K562 (cell line): ENCODE data around the gene CORIN. TPM values are rescaled to one million over a fixed set of nuclear protein-coding genes. Genes with fewer than 3 reads are reported as not detected.

Source experiments
- ATAC-seq: fragments of 200-7000 bp; cut with Tn5 transposase; 3 replicates; pipeline ENCODE4 v1.9.1; 2020; ENCODE audit warnings: moderate library complexity
- BruUV-seq: library from RNA; stranded (reverse); fragments of 400-500 nt; replicated peaks from 2 replicates; lab custom pipeline; 2021; lab: Mats Ljungman, UMichigan
- CTCF ChIA-PET: fragments of 300-600 bp; formaldehyde crosslinking; extraction: SDS; loops from one replicate; lab custom pipeline; 2021; ENCODE audit warnings: low intra/inter-chr PET ratio; lab: Yijun Ruan, JAX
- POLR2A ChIA-PET: fragments of 300-600, 350-650 bp; sonication (Branson Sonifier 250); formaldehyde crosslinking; extraction: SDS; loops from one replicate; lab custom pipeline; 2021; ENCODE audit warnings: antibody characterized with exemption, inconsistent platforms; lab: Yijun Ruan, JAX
- DNase-seq, 4 experiments: peaks; one replicate each; pipeline versions ENCODE4 v3.0.0 to v3.0.0-alpha.2; 2011 to 2018; ENCODE audit warnings: low spot score in 3 of 4, mixed read lengths in 3 of 4; ENCODE audit errors: extremely low read depth in 1 of 4
- FAIRE-seq: peaks from 2 replicates; lab custom pipeline; 2011; peaks lifted over from hg19 to GRCh38; lab: Jason Lieb, UNC
- H2AFZ ChIP-seq: 2 replicates; pipeline ENCODE4 v1.6.0; 2011; ENCODE audit warnings: low read depth, low read length, control low read depth, inconsistent platforms
- H3K27ac ChIP-seq: fragments of 200-600 bp; 3 replicates; pipeline ENCODE4 v1.8.0; 2011; ENCODE audit warnings: low read depth, mild to moderate bottlenecking, control low read depth, inconsistent platforms, low read length, moderate library complexity, mixed read lengths; ENCODE audit errors: extremely low read depth
- H3K27me3 ChIP-seq, 2 experiments: fragments of 300-600 bp in 1 of 2; 2 replicates in 1 of 2; 3 replicates in 1 of 2; pipeline versions ENCODE4 v1.6.0 to v1.8.0; 2011; ENCODE audit warnings: inconsistent platforms in 2 of 2, low read length in 2 of 2, mild to moderate bottlenecking in 1 of 2, mixed read lengths in 1 of 2, moderate library complexity in 1 of 2; ENCODE audit not compliant: control insufficient read depth in 2 of 2, insufficient read depth in 2 of 2
- H3K36me3 ChIP-seq: fragments of 300-600 bp; 3 replicates; pipeline ENCODE4 v1.8.0; 2011; ENCODE audit warnings: mild to moderate bottlenecking, low read length, inconsistent platforms; ENCODE audit not compliant: control insufficient read depth, insufficient read depth
- H3K4me1 ChIP-seq, 2 experiments: fragments of 200-600 bp in 1 of 2; replicated peaks in 1 of 2; 2 replicates in 1 of 2; 3 replicates in 1 of 2; pipeline versions ENCODE4 v1.5.1 to v1.8.0; 2011; ENCODE audit warnings: inconsistent platforms in 2 of 2, low read length in 2 of 2, mild to moderate bottlenecking in 1 of 2, mixed read lengths in 1 of 2, moderate library complexity in 1 of 2; ENCODE audit not compliant: control insufficient read depth in 2 of 2, insufficient read depth in 2 of 2
- H3K4me2 ChIP-seq: 2 replicates; pipeline ENCODE4 v1.6.1; 2011; ENCODE audit warnings: low read length, control low read depth, inconsistent platforms, mixed read lengths; ENCODE audit not compliant: insufficient read depth
- H3K4me3 ChIP-seq: fragments of 200-600 bp; sonication (generic), shearing (Covaris generic); 2 replicates; pipeline ENCODE4 v1.5.1; 2016; ENCODE audit warnings: control low read depth, inconsistent platforms
- H3K79me2 ChIP-seq: fragments of 200-600 bp; 3 replicates; pipeline ENCODE4 v1.8.0; 2011; ENCODE audit warnings: low read length, inconsistent platforms; ENCODE audit not compliant: control insufficient read depth, insufficient read depth
- H3K9ac ChIP-seq, 2 experiments: 2 replicates each; pipeline versions ENCODE4 v1.6.0 to v1.6.1; 2011; ENCODE audit warnings: low read depth in 2 of 2, low read length in 2 of 2, control low read depth in 1 of 2, inconsistent platforms in 1 of 2, mild to moderate bottlenecking in 1 of 2, mixed read lengths in 1 of 2; ENCODE audit not compliant: insufficient read depth in 1 of 2
- H3K9me1 ChIP-seq: one replicate; pipeline ENCODE4 v1.6.0; 2011; ENCODE audit warnings: inconsistent platforms, mild to moderate bottlenecking, low read length, moderate library complexity; ENCODE audit not compliant: control insufficient read depth, insufficient read depth
- H3K9me3 ChIP-seq: replicated peaks from 2 replicates; pipeline ENCODE4 v1.5.1; 2011; ENCODE audit warnings: low read depth, low read length, inconsistent platforms; ENCODE audit not compliant: control insufficient read depth, insufficient read depth
- H4K20me1 ChIP-seq: replicated peaks from 2 replicates; pipeline ENCODE4 v1.6.1; 2011; ENCODE audit warnings: low read length, inconsistent platforms, mixed read lengths; ENCODE audit not compliant: control insufficient read depth, insufficient read depth
- BRCA1 ChIP-seq, 2 experiments: fragments of 450-650 bp in 1 of 2; sonication (generic) in 1 of 2; formaldehyde crosslinking in 1 of 2; IDR thresholded peaks; 2 replicates each; pipeline versions ENCODE4 v1.5.0 to v1.6.1; 2017 to 2020; ENCODE audit warnings: mild to moderate bottlenecking in 1 of 2, missing genetic modification reagents in 1 of 2
- CBFA2T3 ChIP-seq: fragments of 450-650 bp; IDR thresholded peaks from 2 replicates; pipeline ENCODE4 v1.6.1; 2017
- CEBPB ChIP-seq: fragments of 450-650 bp; IDR thresholded peaks from 2 replicates; pipeline ENCODE4 v1.6.1; 2016; ENCODE audit warnings: missing genetic modification characterization, missing compliant biosample characterization
- ESRRA ChIP-seq: fragments of 450-650 bp; IDR thresholded peaks from 2 replicates; pipeline ENCODE4 v1.6.1; 2014; ENCODE audit warnings: low read depth, mild to moderate bottlenecking, moderate library complexity, borderline replicate concordance
- GATAD2B ChIP-seq: fragments of 450-650 bp; IDR thresholded peaks from 2 replicates; pipeline ENCODE4 v1.6.1; 2017; ENCODE audit warnings: mild to moderate bottlenecking, borderline replicate concordance
- NFIC ChIP-seq: fragments of 450-650 bp; IDR thresholded peaks from 2 replicates; pipeline ENCODE4 v1.6.1; 2017; ENCODE audit warnings: mild to moderate bottlenecking, inconsistent platforms
- PKNOX1 ChIP-seq: fragments of 450-650 bp; IDR thresholded peaks from 2 replicates; pipeline ENCODE4 v1.6.1; 2016
- SOX6 ChIP-seq: fragments of 450-650 bp; IDR thresholded peaks from 2 replicates; pipeline ENCODE4 v1.6.1; 2014; ENCODE audit warnings: mild to moderate bottlenecking
- STAT6 ChIP-seq: sonication (generic); formaldehyde crosslinking; IDR thresholded peaks from 2 replicates; pipeline ENCODE4 v1.8.1; 2023; ENCODE audit warnings: mild to moderate bottlenecking, missing genetic modification reagents
- TAL1 ChIP-seq: fragments of 450-650 bp; IDR thresholded peaks from 2 replicates; pipeline ENCODE4 v1.6.1; 2016; ENCODE audit warnings: mild to moderate bottlenecking
- TFE3 ChIP-seq: fragments of 450-650 bp; formaldehyde crosslinking; IDR thresholded peaks from 2 replicates; pipeline ENCODE4 v1.4.0; 2020; ENCODE audit warnings: mild to moderate bottlenecking, mixed read lengths
- WGBS: fragments of 100-300 bp; shearing (Covaris generic); methylation state at CpG from one replicate; pipeline ENCODE4 v1.1.6; 2016; ENCODE audit warnings: low coverage, mixed read lengths; ENCODE audit not compliant: insufficient coverage; ENCODE audit errors: missing lambda C conversion rate; 5-methylcytosine and 5-hydroxymethylcytosine counted together
- in situ Hi-C: fragments of 300-500 bp; cut with MboI; formaldehyde crosslinking; loops from 4 replicates; pipeline ENCODE4 v1.15.0; 2018; ENCODE audit warnings: inconsistent platforms, mixed read lengths
- intact Hi-C: fragments of 100-400 bp; cut with micrococcal nuclease; formaldehyde crosslinking; loops from 2 replicates; pipeline ENCODE4 v1.14.2; 2022
- polyA plus RNA-seq, 8 experiments: library from polyadenylated mRNA; depleted of rRNA in 4 of 8; stranded (reverse) in 5 of 8; unstranded in 3 of 8; fragments of >200 nt; fragmentation: Nextera tagmentation in 2 of 8; fragmentation: Illumina TruSeq in 1 of 8; extraction: Ambion mirVana in 2 of 8; extraction: Trizol in 1 of 8; gene quantifications; 2 replicates each; pipeline versions ENCODE4 v1.2.1 to v1.2.3, GENCODE V29; 2011 to 2014; ENCODE audit warnings: inconsistent platforms in 1 of 8, missing spikeins in 1 of 8
- total RNA-seq, 7 experiments: library from RNA; depleted of rRNA in 6 of 7; stranded (reverse); fragments of >200 nt in 6 of 7; fragmentation: Illumina TruSeq in 2 of 7; extraction: Trizol in 2 of 7; gene quantifications; 2 replicates each; pipeline versions ENCODE4 v1.2.1 to v1.2.3, GENCODE V29; 2011 to 2021; ENCODE audit warnings: low replicate concordance in 1 of 7

CORIN gene
- total and polyA plus RNA-seq, 9 of the 15 experiments (the other 6 are each of a cell fraction or from before 2014, with no cell fraction given): 0.04 to 0.31 (median 0.08) TPM; not detected in 4

- H3K9me1 ChIP-seq: no peaks in the 10 kb centered on the region
- H3K9me3 ChIP-seq: no peaks in the 10 kb centered on the region
- H3K79me2 ChIP-seq: no peaks in the 10 kb centered on the region
- intact Hi-C loops (loop anchor here (10.0 kb wide), 1 partner anchor 183 kb away; no protein-coding TSS in a partner anchor), in situ Hi-C loops (no loop called here)
- no peak overlapping the region for H3K4me2 ChIP-seq
- H3K27me3 ChIP-seq: no peaks in the 10 kb centered on the region
- no peaks in the 10 kb centered on the region for H4K20me1 ChIP-seq
- peak overlapping the region; percentile 14 for H2AFZ ChIP-seq
- ATAC-seq (no peak), FAIRE-seq (no peak), DNase-seq (no peak)
- 67% methylated on average over 1 of the region's 1 CpG for WGBS
- H3K4me3 ChIP-seq: no peak overlapping the region
- no peaks in the 10 kb centered on the region for H3K36me3 ChIP-seq
- H3K4me1 ChIP-seq: peaks cover 7 to 15% of the 10 kb centered on the region in 2 experiments; a peak in 4 of 5 replicates
- TF ChIP-seq NFIC (no peak), STAT6 (CRISPR knock-in tag) (no peak)
- POLR2A ChIA-PET: no interaction called here
- no peak overlapping the region for H3K9ac ChIP-seq
- H3K27ac ChIP-seq: no peak overlapping the region
- CTCF ChIA-PET: no interaction called here
- no TSS peak for BruUV-seq
These were observed 270.4 kb downstream of the CORIN start for GRCh38 chr4:47567511-47567910.

GRCh38 chr4:47566969-47567368 lies 270.9 kb downstream of the CORIN start:
- Histone ChIP-seq H2AFZ (no peak overlapping the region; the same call in 1 of the 2 replicates), H3K9me1 (no peaks in the 10 kb centered on the region), H3K4me1 (peaks cover 7 to 15% of the 10 kb centered on the region in 2 experiments; a peak in 4 of 5 replicates), H3K4me2 (no peak overlapping the region), H3K4me3 (no peak overlapping the region), H4K20me1 (no peaks in the 10 kb centered on the region), H3K79me2 (no peaks in the 10 kb centered on the region), H3K36me3 (no peaks in the 10 kb centered on the region), H3K9me3 (no peaks in the 10 kb centered on the region), H3K27ac (no peak overlapping the region), H3K9ac (no peak overlapping the region), H3K27me3 (no peaks in the 10 kb centered on the region)
- POLR2A ChIA-PET: interaction anchor here (0.6 kb wide), 1 partner anchor 367 kb away, joined by 3 read pairs; no protein-coding TSS in a partner anchor
- intact Hi-C loops: loop anchor here (10.0 kb wide), 1 partner anchor 182 kb away; no protein-coding TSS in a partner anchor
- ATAC-seq (no peak), DNase-seq (no peak), FAIRE-seq (peak; percentile 26)
- CTCF ChIA-PET: no interaction called here
- in situ Hi-C loops: no loop called here
- no TSS peak for BruUV-seq
- TF ChIP-seq CEBPB (tag): peak; percentile 69; the same call in 1 of the 2 replicates
- TF ChIP-seq BRCA1 (IDR thresholded peaks at IDR 0.05): no peak
- no peak for TF ChIP-seq BRCA1 (CRISPR knock-in tag; IDR thresholded peaks at IDR 0.05)
- TF ChIP-seq PKNOX1: 0 out of 2 replicates have a peak, but pooled peaks have one; percentile 25
- peak; percentile 16; the same call in 1 of the 2 replicates for TF ChIP-seq CBFA2T3
- peak; percentile 92 for TF ChIP-seq TFE3
- peak; percentile 14; the same call in 1 of the 2 replicates for TF ChIP-seq TAL1
- no peak for TF ChIP-seq GATAD2B
- 0 out of 2 replicates have a peak, but pooled peaks have one; percentile 12 for TF ChIP-seq SOX6
- no peak for TF ChIP-seq ESRRA
